Measurements from ENCODE around the gene ECHS1.

DNA sequence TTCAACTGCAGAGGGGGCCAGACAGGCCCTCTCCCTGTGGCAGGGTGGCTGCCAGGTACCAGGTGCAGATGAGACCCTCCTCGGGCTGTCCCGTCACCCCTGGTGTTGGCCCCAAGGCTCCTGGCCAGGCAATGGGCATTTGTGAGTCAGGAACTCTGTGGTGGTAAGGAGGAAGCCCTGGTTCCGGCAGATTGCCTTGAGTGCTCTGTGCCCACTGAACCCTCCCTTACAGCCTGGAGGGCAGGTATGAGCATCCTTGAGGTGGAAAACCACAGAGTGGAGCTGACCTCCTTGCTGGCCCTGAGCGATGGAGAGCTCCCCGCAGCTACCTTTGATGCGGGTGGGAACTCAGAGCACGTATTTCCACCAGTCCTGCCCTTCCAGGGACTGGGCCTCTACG, 7.9 kb upstream of the ECHS1 start:
- TF ChIP-seq CTCF (conservative IDR thresholded peaks at IDR 0.05; ENCODE audit: low read length) = no peak
- TF ChIP-seq EZH2phosphoT487 (IDR thresholded peaks at IDR 0.05; ENCODE audit: borderline replicate concordance, low read depth, low read length) = no peak
